HepG2 (cell line): ENCODE results near the gene WFDC11. TPM values are rescaled to one million over a fixed set of nuclear protein-coding genes. Genes with fewer than 3 reads are reported as not detected.
A peak's percentile ranks its signal among the peaks of the same experiment; 100 is the strongest.

Experiments
- ATAC-seq: fragments of 200-7000 bp; cut with Tn5 transposase; 3 replicates; pipeline ENCODE4 v1.9.1; 2020; ENCODE audit warnings: mild to moderate bottlenecking, moderate library complexity
- BruUV-seq: library from RNA; stranded (reverse); fragments of 400-500 nt; replicated peaks from 2 replicates; lab custom pipeline; 2021; lab: Mats Ljungman, UMichigan
- CTCF ChIA-PET: fragments of 300-600 bp; formaldehyde crosslinking; extraction: SDS; loops from one replicate; lab custom pipeline; 2021; ENCODE audit warnings: low total read pairs, inconsistent platforms, low intra/inter-chr PET ratio; lab: Yijun Ruan, JAX
- POLR2A ChIA-PET: fragments of 350-600 bp; sonication (Branson Sonifier 250); formaldehyde crosslinking; loops from one replicate; lab custom pipeline; 2020; ENCODE audit warnings: antibody characterized with exemption, inconsistent platforms; lab: Yijun Ruan, JAX
- DNase-seq: peaks from one replicate; pipeline ENCODE4 v3.0.0-alpha.2; 2015; ENCODE audit warnings: low spot score
- FAIRE-seq: peaks from 3 replicates; lab custom pipeline; 2011; peaks lifted over from hg19 to GRCh38; lab: Jason Lieb, UNC
- H2AFZ ChIP-seq: one replicate; pipeline ENCODE4 v1.6.1; 2011; ENCODE audit warnings: low read length, inconsistent platforms
- H3K27ac ChIP-seq: fragments of 300-600 bp; 3 replicates; pipeline ENCODE4 v1.8.0; 2011; ENCODE audit warnings: mixed run types, mild to moderate bottlenecking, mixed read lengths, low read length, inconsistent platforms; ENCODE audit not compliant: insufficient read depth; ENCODE audit errors: extremely low read length
- H3K27me3 ChIP-seq, 2 experiments: fragments of 200-600 bp in 1 of 2; 2 replicates in 1 of 2; 3 replicates in 1 of 2; pipeline versions ENCODE4 v1.6.0 to v1.8.0; 2011; ENCODE audit warnings: low read length in 2 of 2, mild to moderate bottlenecking in 2 of 2, moderate library complexity in 2 of 2, inconsistent platforms in 1 of 2; ENCODE audit not compliant: insufficient read depth in 2 of 2, control insufficient read depth in 1 of 2
- H3K36me3 ChIP-seq, 2 experiments: fragments of 200-600 bp in 1 of 2; replicated peaks in 1 of 2; 2 replicates in 1 of 2; 3 replicates in 1 of 2; pipeline versions ENCODE4 v1.5.1 to v1.8.0; 2011; ENCODE audit warnings: low read length in 2 of 2, inconsistent platforms in 1 of 2; ENCODE audit not compliant: insufficient read depth in 2 of 2, control insufficient read depth in 1 of 2
- H3K4me1 ChIP-seq: 2 replicates; pipeline ENCODE4 v1.5.1; 2012; ENCODE audit warnings: low read length, inconsistent platforms; ENCODE audit not compliant: insufficient read depth
- H3K4me2 ChIP-seq: 2 replicates; pipeline ENCODE4 v1.6.0; 2011; ENCODE audit warnings: low read depth, low read length, inconsistent platforms
- H3K4me3 ChIP-seq, 3 experiments: fragments of 200-600 bp in 1 of 3; sonication (generic), shearing (Covaris generic) in 1 of 3; replicated peaks in 1 of 3; 2 replicates each; pipeline ENCODE4 v1.5.1; 2011 to 2016; ENCODE audit warnings: low read length in 3 of 3, inconsistent platforms in 2 of 3, low read depth in 2 of 3, mild to moderate bottlenecking in 2 of 3, control low read depth in 1 of 3, mixed read lengths in 1 of 3; ENCODE audit not compliant: insufficient read depth in 1 of 3
- H3K79me2 ChIP-seq: one replicate; pipeline ENCODE4 v1.6.1; 2011; ENCODE audit warnings: low read length, inconsistent platforms; ENCODE audit not compliant: insufficient read depth
- H3K9ac ChIP-seq: 2 replicates; pipeline ENCODE4 v1.6.0; 2011; ENCODE audit warnings: mild to moderate bottlenecking, low read depth, low read length, inconsistent platforms; ENCODE audit not compliant: insufficient read depth
- H3K9me3 ChIP-seq: 2 replicates; pipeline ENCODE4 v1.5.1; 2012; ENCODE audit warnings: mild to moderate bottlenecking, low read length
- H4K20me1 ChIP-seq: 2 replicates; pipeline ENCODE4 v1.6.0; 2011; ENCODE audit warnings: inconsistent platforms, mild to moderate bottlenecking, low read length, moderate library complexity; ENCODE audit not compliant: insufficient read depth
- AHR ChIP-seq: IDR thresholded peaks from 2 replicates; pipeline ENCODE4 v1.6.1; 2018; ENCODE audit warnings: missing genetic modification reagents, missing compliant biosample characterization
- BRCA1 ChIP-seq: sonication (generic); formaldehyde crosslinking; IDR thresholded peaks from 2 replicates; pipeline ENCODE4 v1.4.0; 2020; ENCODE audit warnings: missing genetic modification reagents
- MLLT10 ChIP-seq: sonication (generic); formaldehyde crosslinking; IDR thresholded peaks from 2 replicates; pipeline ENCODE4 v1.4.0; 2020; ENCODE audit warnings: missing genetic modification reagents
- MTA1 ChIP-seq: sonication (generic); formaldehyde crosslinking; IDR thresholded peaks from 2 replicates; pipeline ENCODE4 v1.4.0; 2020; ENCODE audit warnings: missing genetic modification reagents, mild to moderate bottlenecking, borderline replicate concordance
- ZBTB7A ChIP-seq: sonication (generic); formaldehyde crosslinking; IDR thresholded peaks from 2 replicates; pipeline ENCODE4 v1.8.0; 2022; ENCODE audit warnings: mild to moderate bottlenecking, missing genetic modification reagents
- ZNF7 ChIP-seq: IDR thresholded peaks from 2 replicates; pipeline ENCODE4 v1.6.1; 2016; ENCODE audit warnings: missing biosample characterization, missing genetic modification reagents
- ZNF780A ChIP-seq: sonication (generic); formaldehyde crosslinking; IDR thresholded peaks from 2 replicates; pipeline ENCODE4 v1.8.0; 2022; ENCODE audit warnings: mild to moderate bottlenecking, missing genetic modification reagents, moderate library complexity
- WGBS: methylation state at CpG from one replicate; pipeline ENCODE4 v1.1.6; 2017; ENCODE audit warnings: low lambda C conversion rate; 5-methylcytosine and 5-hydroxymethylcytosine counted together
- in situ Hi-C: cut with HindIII; loops from 2 replicates; pipeline ENCODE4 v1.10.0; 2017; ENCODE audit warnings: low pct_unique_long_range_greater_than_20kb; ENCODE audit not compliant: extremely low pct_ligation_motif_present
- intact Hi-C: fragments of 100-400 bp; cut with micrococcal nuclease; formaldehyde crosslinking; loops from one replicate; pipeline ENCODE4 v1.10.0; 2022; ENCODE audit not compliant: unreplicated experiment
- polyA plus RNA-seq, 8 experiments: library from polyadenylated mRNA; depleted of rRNA in 3 of 8; stranded (reverse) in 7 of 8; unstranded in 1 of 8; fragments of >200 nt; fragmentation: Illumina TruSeq in 4 of 8; extraction: Trizol in 4 of 8; gene quantifications; 2 replicates each; pipeline versions ENCODE4 v1.2.1 to v1.2.3, GENCODE V29; 2011 to 2016; ENCODE audit warnings: low read depth in 4 of 8, missing spikeins in 1 of 8, mixed read lengths in 1 of 8; ENCODE audit not compliant: insufficient read depth in 1 of 8
- total RNA-seq, 5 experiments: library from RNA; depleted of rRNA; stranded (reverse); fragments of >200 nt; fragmentation: Illumina TruSeq; extraction: Trizol; gene quantifications; 2 replicates each; pipeline ENCODE4 v1.2.3, GENCODE V29; 2016; ENCODE audit warnings: low read depth in 1 of 5
- TF ChIP-seq, protein P1 (sequence below): sonication (generic); formaldehyde crosslinking; IDR thresholded peaks from 2 replicates; pipeline ENCODE4 v1.4.0; 2020; ENCODE audit warnings: missing genetic modification reagents, mild to moderate bottlenecking, borderline replicate concordance
- TF ChIP-seq, protein P2 (sequence below): sonication (generic); formaldehyde crosslinking; IDR thresholded peaks from 2 replicates; pipeline ENCODE4 v1.4.0; 2020; ENCODE audit warnings: missing genetic modification reagents, borderline replicate concordance
- TF ChIP-seq, protein P3 (sequence below): sonication (generic); formaldehyde crosslinking; IDR thresholded peaks from 2 replicates; pipeline ENCODE4 v1.5.1; 2020; ENCODE audit warnings: mild to moderate bottlenecking, missing genetic modification reagents, moderate library complexity

WFDC11 gene
- total and polyA plus RNA-seq, 2 of the 13 experiments (the other 11 are each of a cell fraction or from before 2014, with no cell fraction given), result not detected

DNA sequence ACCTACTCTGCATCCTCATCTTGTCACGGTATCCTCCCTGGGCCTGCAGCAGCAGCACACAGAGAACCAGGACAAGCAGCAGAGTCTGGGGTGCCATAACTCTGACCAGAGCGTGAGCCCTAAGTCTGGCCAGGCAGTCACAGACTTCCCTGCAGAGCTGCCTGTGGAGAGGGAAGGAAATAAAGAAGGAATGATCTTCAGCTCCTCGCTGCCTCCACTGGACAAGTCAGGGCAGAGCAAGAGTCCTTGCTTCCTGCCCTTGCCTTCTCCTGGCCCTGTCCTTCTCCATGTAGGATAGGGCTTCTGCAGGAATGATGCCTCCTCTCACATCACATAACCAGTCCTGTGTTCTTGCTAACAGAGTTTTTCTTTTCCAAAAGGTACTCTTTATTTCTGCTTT, 15.9 kb upstream of the WFDC11 start:
- ATAC-seq, result peak; percentile 62
- ChIA-PET CTCF (no interaction called here), POLR2A (no interaction called here)
- Histone ChIP-seq H3K4me1 (no peaks in the 10 kb centered on the region), H3K27me3 (no peaks in the 10 kb centered on the region), H3K4me2 (no peak overlapping the region), H3K79me2 (no peaks in the 10 kb centered on the region), H3K9me3 (no peaks in the 10 kb centered on the region), H3K36me3 (no peaks in the 10 kb centered on the region), H3K4me3 (no peak overlapping the region), H3K27ac (no peak overlapping the region), H4K20me1 (no peaks in the 10 kb centered on the region), H2AFZ (no peak overlapping the region), H3K9ac (no peak overlapping the region)
- TF ChIP-seq ZNF780A (CRISPR knock-in tag), result no peak
- TF ChIP-seq, protein P1, sequence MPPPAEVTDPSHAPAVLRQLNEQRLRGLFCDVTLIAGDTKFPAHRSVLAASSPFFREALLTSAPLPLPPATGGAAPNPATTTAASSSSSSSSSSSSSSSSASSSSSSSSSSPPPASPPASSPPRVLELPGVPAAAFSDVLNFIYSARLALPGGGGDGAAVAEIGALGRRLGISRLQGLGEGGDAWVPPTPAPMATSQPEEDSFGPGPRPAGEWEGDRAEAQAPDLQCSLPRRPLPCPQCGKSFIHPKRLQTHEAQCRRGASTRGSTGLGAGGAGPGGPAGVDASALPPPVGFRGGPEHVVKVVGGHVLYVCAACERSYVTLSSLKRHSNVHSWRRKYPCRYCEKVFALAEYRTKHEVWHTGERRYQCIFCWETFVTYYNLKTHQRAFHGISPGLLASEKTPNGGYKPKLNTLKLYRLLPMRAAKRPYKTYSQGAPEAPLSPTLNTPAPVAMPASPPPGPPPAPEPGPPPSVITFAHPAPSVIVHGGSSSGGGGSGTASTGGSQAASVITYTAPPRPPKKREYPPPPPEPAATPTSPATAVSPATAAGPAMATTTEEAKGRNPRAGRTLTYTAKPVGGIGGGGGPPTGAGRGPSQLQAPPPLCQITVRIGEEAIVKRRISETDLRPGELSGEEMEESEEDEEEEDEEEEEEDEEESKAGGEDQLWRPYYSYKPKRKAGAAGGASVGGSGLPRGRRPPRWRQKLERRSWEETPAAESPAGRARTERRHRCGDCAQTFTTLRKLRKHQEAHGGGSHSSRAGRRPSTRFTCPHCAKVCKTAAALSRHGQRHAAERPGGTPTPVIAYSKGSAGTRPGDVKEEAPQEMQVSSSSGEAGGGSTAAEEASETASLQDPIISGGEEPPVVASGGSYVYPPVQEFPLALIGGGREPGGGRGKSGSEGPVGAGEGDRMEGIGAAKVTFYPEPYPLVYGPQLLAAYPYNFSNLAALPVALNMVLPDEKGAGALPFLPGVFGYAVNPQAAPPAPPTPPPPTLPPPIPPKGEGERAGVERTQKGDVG (CRISPR knock-in tag), result no peak
- TF ChIP-seq BRCA1 (CRISPR knock-in tag), result no peak
- TF ChIP-seq, protein P2, sequence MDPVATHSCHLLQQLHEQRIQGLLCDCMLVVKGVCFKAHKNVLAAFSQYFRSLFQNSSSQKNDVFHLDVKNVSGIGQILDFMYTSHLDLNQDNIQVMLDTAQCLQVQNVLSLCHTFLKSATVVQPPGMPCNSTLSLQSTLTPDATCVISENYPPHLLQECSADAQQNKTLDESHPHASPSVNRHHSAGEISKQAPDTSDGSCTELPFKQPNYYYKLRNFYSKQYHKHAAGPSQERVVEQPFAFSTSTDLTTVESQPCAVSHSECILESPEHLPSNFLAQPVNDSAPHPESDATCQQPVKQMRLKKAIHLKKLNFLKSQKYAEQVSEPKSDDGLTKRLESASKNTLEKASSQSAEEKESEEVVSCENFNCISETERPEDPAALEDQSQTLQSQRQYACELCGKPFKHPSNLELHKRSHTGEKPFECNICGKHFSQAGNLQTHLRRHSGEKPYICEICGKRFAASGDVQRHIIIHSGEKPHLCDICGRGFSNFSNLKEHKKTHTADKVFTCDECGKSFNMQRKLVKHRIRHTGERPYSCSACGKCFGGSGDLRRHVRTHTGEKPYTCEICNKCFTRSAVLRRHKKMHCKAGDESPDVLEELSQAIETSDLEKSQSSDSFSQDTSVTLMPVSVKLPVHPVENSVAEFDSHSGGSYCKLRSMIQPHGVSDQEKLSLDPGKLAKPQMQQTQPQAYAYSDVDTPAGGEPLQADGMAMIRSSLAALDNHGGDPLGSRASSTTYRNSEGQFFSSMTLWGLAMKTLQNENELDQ, result no peak
- TF ChIP-seq AHR, result no peak
- TF ChIP-seq MLLT10 (CRISPR knock-in tag), result no peak
- TF ChIP-seq ZBTB7A (CRISPR knock-in tag), result no peak
- TF ChIP-seq MTA1, result no peak
- TF ChIP-seq, protein P3, sequence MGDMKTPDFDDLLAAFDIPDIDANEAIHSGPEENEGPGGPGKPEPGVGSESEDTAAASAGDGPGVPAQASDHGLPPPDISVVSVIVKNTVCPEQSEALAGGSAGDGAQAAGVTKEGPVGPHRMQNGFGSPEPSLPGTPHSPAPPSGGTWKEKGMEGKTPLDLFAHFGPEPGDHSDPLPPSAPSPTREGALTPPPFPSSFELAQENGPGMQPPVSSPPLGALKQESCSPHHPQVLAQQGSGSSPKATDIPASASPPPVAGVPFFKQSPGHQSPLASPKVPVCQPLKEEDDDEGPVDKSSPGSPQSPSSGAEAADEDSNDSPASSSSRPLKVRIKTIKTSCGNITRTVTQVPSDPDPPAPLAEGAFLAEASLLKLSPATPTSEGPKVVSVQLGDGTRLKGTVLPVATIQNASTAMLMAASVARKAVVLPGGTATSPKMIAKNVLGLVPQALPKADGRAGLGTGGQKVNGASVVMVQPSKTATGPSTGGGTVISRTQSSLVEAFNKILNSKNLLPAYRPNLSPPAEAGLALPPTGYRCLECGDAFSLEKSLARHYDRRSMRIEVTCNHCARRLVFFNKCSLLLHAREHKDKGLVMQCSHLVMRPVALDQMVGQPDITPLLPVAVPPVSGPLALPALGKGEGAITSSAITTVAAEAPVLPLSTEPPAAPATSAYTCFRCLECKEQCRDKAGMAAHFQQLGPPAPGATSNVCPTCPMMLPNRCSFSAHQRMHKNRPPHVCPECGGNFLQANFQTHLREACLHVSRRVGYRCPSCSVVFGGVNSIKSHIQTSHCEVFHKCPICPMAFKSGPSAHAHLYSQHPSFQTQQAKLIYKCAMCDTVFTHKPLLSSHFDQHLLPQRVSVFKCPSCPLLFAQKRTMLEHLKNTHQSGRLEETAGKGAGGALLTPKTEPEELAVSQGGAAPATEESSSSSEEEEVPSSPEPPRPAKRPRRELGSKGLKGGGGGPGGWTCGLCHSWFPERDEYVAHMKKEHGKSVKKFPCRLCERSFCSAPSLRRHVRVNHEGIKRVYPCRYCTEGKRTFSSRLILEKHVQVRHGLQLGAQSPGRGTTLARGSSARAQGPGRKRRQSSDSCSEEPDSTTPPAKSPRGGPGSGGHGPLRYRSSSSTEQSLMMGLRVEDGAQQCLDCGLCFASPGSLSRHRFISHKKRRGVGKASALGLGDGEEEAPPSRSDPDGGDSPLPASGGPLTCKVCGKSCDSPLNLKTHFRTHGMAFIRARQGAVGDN (CRISPR knock-in tag), result no peak
- no peak for TF ChIP-seq ZNF7 (CRISPR knock-in tag)
- WGBS, result 21% methylated on average over 3 of the region's 3 CpGs
- peak; percentile 61 for FAIRE-seq
- intact Hi-C loops (no loop called here), in situ Hi-C loops (no loop called here)
- BruUV-seq, result no TSS peak
- DNase-seq, result no peak
